Endothelial cell of umbilical vein (primary cell): Measurements from ENCODE around the gene ZNF888.

Source experiments
- CTCF ChIP-seq, 2 donors: IDR thresholded peaks; 1 replicate in 1 of 2; 2 replicates in 1 of 2; pipeline ENCODE4 v1.5.1; 2011; ENCODE audit warnings: low read length in 2 of 2, mild to moderate bottlenecking in 2 of 2, moderate library complexity in 2 of 2, control low read depth in 1 of 2, inconsistent platforms in 1 of 2, low read depth in 1 of 2; ENCODE audit not compliant: insufficient read depth in 1 of 2; ENCODE audit errors: extremely low read depth in 1 of 2
- EZH2 ChIP-seq: IDR thresholded peaks from 2 replicates; pipeline ENCODE4 v1.6.1; 2012; ENCODE audit warnings: borderline replicate concordance, low read depth, mild to moderate bottlenecking, moderate library complexity, low read length, inconsistent platforms; ENCODE audit not compliant: severe bottlenecking
- FOS ChIP-seq: IDR thresholded peaks from 2 replicates; pipeline ENCODE4 v1.6.1; 2011; ENCODE audit warnings: mild to moderate bottlenecking, low read length, moderate library complexity, borderline replicate concordance; ENCODE audit not compliant: insufficient read depth
- GATA2 ChIP-seq: IDR thresholded peaks from 2 replicates; pipeline ENCODE4 v1.7.0; 2011; ENCODE audit warnings: low read depth, mild to moderate bottlenecking, moderate library complexity, mixed read lengths, low read length; ENCODE audit not compliant: insufficient read length, insufficient read depth
- JUN ChIP-seq: IDR thresholded peaks from 2 replicates; pipeline ENCODE4 v1.6.1; 2011; ENCODE audit warnings: borderline replicate concordance, low read depth; ENCODE audit not compliant: insufficient read length, insufficient read depth
- MYC ChIP-seq: IDR thresholded peaks from one replicate; pipeline ENCODE4 v1.6.1; 2011; ENCODE audit warnings: mild to moderate bottlenecking, low read depth, low read length
- POLR2A ChIP-seq: IDR thresholded peaks from 2 replicates; pipeline ENCODE4 v1.6.1; 2012; ENCODE audit warnings: low read depth, mild to moderate bottlenecking, control low read depth, low read length
- POLR2AphosphoS5 ChIP-seq: IDR thresholded peaks from 2 replicates; pipeline ENCODE4 v1.6.1; 2012; ENCODE audit warnings: low read depth, mild to moderate bottlenecking, control low read depth, low read length, moderate library complexity; ENCODE audit not compliant: insufficient read depth
- TF ChIP-seq, protein P1 (sequence below): IDR thresholded peaks from 2 replicates; pipeline ENCODE4 v1.6.1; 2011; ENCODE audit not compliant: insufficient read depth, insufficient read length

GRCh38 chr19:52901842-52902241 lies 21.4 kb downstream of the ZNF888 start:
- no peak for TF ChIP-seq FOS
- TF ChIP-seq POLR2AphosphoS5 = no peak
- no peak for TF ChIP-seq CTCF (IDR thresholded peaks at IDR 0.05; ENCODE audit: extremely low read depth in 1 of 2, insufficient read depth in 1 of 2, low read depth in 1 of 2, low read length in 2 of 2)
- TF ChIP-seq EZH2 = no peak
- TF ChIP-seq, protein P1, sequence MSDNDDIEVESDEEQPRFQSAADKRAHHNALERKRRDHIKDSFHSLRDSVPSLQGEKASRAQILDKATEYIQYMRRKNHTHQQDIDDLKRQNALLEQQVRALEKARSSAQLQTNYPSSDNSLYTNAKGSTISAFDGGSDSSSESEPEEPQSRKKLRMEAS = no peak
- no peak for TF ChIP-seq POLR2A
- no peak for TF ChIP-seq GATA2
- no peak for TF ChIP-seq JUN
- no peak for TF ChIP-seq MYC
